HCT116 (cell line): ENCODE results near the gene CTSE.

ENCODE experiments used
- EZH2phosphoT487 ChIP-seq: fragments of 200-600 bp; IDR thresholded peaks from 2 replicates; pipeline ENCODE4 v1.6.1; 2018; ENCODE audit warnings: antibody characterized with exemption, borderline replicate concordance
- POLR2A ChIP-seq: IDR thresholded peaks from 2 replicates; pipeline ENCODE4 v1.7.0; 2011; ENCODE audit warnings: borderline replicate concordance; ENCODE audit not compliant: insufficient read depth, insufficient read length; ENCODE audit errors: extremely low read depth
- SIN3A ChIP-seq: IDR thresholded peaks from 2 replicates; pipeline ENCODE4 v1.6.1; 2012; ENCODE audit warnings: low read depth
- SP1 ChIP-seq: IDR thresholded peaks from 2 replicates; pipeline ENCODE4 v1.6.1; 2012; ENCODE audit warnings: low read depth
- TF ChIP-seq, protein P1 (sequence below), 3 experiments: fragments of 200-600 bp in 1 of 3; sonication (generic) in 1 of 3; IDR thresholded peaks in 2 of 3; conservative IDR thresholded peaks in 1 of 3; 2 replicates each; pipeline ENCODE4 v1.5.1; 2012 to 2017; ENCODE audit warnings: low read depth in 2 of 3, low read length in 2 of 3, antibody characterized with exemption in 1 of 3, borderline replicate concordance in 1 of 3, control low read depth in 1 of 3, mild to moderate bottlenecking in 1 of 3, mixed read lengths in 1 of 3, mixed run types in 1 of 3, moderate library complexity in 1 of 3; ENCODE audit not compliant: insufficient read depth in 1 of 3
- TF ChIP-seq, protein P2 (sequence below): IDR thresholded peaks from 2 replicates; pipeline ENCODE4 v1.6.1; 2012

DNA sequence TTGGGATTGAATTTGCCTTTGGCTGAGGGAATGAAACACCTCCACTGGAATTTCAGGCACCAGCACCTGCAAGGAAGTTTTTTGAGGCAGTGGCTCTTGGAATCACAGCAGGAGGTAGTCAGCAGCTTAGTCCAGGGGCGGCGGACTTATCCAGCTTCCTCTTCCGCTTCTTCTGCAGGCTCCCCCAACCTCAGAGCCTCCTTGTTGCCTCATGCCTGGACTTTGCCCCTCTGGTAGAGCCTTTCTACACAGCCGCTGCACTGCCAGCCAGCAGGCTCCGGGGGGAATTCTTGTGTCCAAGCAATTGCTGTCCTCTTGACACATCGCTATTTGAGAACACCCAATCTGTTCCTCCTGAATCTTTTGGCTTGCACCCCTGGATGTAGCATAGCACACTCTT is 24.9 kb upstream of the CTSE start:
- TF ChIP-seq SIN3A (no peak), SP1 (no peak), POLR2A (no peak), EZH2phosphoT487 (no peak)
- TF ChIP-seq, protein P1, sequence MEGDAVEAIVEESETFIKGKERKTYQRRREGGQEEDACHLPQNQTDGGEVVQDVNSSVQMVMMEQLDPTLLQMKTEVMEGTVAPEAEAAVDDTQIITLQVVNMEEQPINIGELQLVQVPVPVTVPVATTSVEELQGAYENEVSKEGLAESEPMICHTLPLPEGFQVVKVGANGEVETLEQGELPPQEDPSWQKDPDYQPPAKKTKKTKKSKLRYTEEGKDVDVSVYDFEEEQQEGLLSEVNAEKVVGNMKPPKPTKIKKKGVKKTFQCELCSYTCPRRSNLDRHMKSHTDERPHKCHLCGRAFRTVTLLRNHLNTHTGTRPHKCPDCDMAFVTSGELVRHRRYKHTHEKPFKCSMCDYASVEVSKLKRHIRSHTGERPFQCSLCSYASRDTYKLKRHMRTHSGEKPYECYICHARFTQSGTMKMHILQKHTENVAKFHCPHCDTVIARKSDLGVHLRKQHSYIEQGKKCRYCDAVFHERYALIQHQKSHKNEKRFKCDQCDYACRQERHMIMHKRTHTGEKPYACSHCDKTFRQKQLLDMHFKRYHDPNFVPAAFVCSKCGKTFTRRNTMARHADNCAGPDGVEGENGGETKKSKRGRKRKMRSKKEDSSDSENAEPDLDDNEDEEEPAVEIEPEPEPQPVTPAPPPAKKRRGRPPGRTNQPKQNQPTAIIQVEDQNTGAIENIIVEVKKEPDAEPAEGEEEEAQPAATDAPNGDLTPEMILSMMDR (IDR thresholded peaks at IDR 0.05 in 2 of 3, conservative IDR thresholded peaks at IDR 0.05 in 1 of 3; ENCODE audit: borderline replicate concordance in 1 of 3, insufficient read depth in 1 of 3, low read depth in 2 of 3, low read length in 2 of 3), result no peak
- TF ChIP-seq, protein P2, sequence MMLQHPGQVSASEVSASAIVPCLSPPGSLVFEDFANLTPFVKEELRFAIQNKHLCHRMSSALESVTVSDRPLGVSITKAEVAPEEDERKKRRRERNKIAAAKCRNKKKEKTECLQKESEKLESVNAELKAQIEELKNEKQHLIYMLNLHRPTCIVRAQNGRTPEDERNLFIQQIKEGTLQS, result no peak
